ENCODE data around the gene TRIP11. TPM values are rescaled to one million over a fixed set of nuclear protein-coding genes. Genes with fewer than 3 reads are reported as not detected.

TRIP11 gene
- polyA plus RNA-seq, 3 donors, result 34.8 to 42.4 (median 38.5) TPM

DNA sequence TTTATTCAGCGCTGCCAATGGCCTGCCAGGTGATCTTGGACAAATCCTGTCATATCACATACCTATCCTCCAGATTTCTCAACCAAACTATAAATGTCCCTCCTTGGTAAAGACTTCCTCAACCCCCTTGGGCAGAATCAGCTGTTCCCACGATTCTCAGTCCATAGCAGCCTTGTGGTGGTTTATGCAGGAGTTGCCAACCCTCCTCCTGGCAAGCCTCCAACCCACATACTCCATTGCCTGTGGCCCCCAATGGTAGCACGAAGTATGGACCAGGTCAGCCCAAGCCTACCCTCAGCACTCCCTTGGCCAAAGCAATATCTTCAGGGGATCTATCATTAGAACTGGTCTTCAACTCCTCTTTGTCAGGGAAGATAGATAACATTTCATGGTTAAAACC is 119.3 kb downstream of the TRIP11 start:
- no peak for DNase-seq

DNA sequence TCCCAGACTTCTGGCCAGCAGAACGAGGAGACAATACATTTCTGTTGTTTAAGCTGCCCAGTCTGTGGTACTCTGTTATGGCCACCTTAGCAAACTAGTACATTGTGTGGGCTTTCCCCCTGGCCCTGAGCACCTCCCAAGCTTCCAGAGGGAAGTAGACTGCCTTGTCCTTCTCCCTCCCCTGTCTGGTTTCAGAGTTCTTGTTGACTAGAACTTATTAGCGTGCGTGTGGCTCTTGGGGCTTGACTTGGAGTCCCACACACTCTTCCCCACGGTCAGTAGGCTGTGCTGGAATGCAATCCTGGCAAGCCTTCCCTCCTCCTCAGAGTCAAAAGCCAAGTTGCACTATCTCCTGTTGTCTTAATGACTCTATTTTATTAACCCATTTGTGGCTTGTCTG is 120.0 kb downstream of the TRIP11 start:
- no peak for DNase-seq

GRCh38 chr14:91918186-91918883 is 121.5 kb downstream of the TRIP11 start:
- DNase-seq, result peak; percentile 60

Other genes starting within 250 kb of the TRIP11 start
- 10 to 100 TPM in 2 of 3 donors, 1 to 10 TPM in 1; 9.6 to 13.7 (median 11.4) TPM for gene TC2N, start 172.5 kb downstream of the TRIP11 start, polyA plus RNA-seq (ENCODE audit: insufficient read length in 3 of 3)
- 100 to 1,000 TPM; 141 to 166 (median 165) TPM for gene FBLN5, start 92.4 kb downstream of the TRIP11 start, polyA plus RNA-seq (ENCODE audit: insufficient read length in 3 of 3)
- 10 to 100 TPM; 22.1 to 37.7 (median 36.9) TPM for gene ATXN3, start 66.5 kb upstream of the TRIP11 start, polyA plus RNA-seq (ENCODE audit: insufficient read length in 3 of 3)
- 100 to 1,000 TPM; 173 to 182 (median 178) TPM for gene NDUFB1, start 81.6 kb upstream of the TRIP11 start, polyA plus RNA-seq (ENCODE audit: insufficient read length in 3 of 3)
- gene CPSF2, start 81.9 kb upstream of the TRIP11 start, polyA plus RNA-seq (ENCODE audit: insufficient read length in 3 of 3), result 10 to 100 TPM; 56.2 to 59.1 (median 57.6) TPM